ENCODE results near the gene CORO2A.

The CORO2A gene

DNA sequence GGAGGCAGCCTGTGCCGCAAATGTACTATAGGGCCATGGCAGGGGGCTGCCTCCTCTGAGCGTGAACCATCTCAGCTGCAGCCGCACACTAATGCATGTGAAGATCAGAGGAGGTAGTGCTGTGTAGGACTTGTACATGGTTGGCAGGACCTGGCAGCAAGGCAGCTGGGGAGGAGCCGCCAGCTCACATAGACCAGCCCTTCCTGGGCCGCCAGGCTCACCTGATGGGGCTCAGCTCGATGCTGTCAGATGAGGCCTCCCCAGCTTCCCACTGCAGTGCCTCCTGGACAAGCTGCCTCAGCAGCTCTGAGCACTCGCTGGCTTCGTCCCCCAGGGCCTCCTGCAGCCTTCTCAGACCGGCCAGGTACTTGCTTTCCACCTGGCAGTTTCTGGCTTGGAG is 18.0 kb upstream of the CORO2A start:
- Mint-ChIP-seq H3K27ac (no peak overlapping the region), H3K9me3 (no peaks in the 10 kb centered on the region), H3K4me3 (no peak overlapping the region), H3K27me3 (ENCODE audit: low read depth) (no peaks in the 10 kb centered on the region), H3K36me3 (ENCODE audit: low read depth) (no peaks in the 10 kb centered on the region), H3K4me1 (ENCODE audit: low read depth) (peaks cover 2% of the 10 kb centered on the region)

DNA sequence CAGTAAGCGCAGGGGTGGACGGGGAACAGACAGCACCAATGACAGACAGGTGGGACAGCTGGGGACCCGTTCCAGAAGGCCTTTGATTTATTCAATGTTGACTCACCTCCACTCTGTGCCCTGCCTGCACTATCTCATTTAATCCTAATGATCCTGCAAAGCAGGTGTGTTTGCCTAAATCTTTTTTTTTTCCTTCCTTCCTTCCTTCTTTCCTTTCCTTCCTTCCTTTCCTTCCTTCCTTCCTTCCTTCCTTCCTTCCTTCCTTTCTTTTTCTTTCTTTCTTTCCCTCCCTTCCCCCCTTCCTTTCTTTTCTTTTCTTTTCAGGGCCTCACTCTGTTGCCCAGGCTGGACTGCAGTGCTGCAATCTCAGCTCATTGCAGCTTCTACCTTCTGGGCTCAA is 17.1 kb upstream of the CORO2A start:
- Mint-ChIP-seq H3K27me3 (ENCODE audit: low read depth) (no peaks in the 10 kb centered on the region), H3K36me3 (ENCODE audit: low read depth) (no peaks in the 10 kb centered on the region), H3K4me3 (no peak overlapping the region), H3K4me1 (ENCODE audit: low read depth) (peaks cover 2% of the 10 kb centered on the region), H3K27ac (no peak overlapping the region), H3K9me3 (no peaks in the 10 kb centered on the region)

DNA sequence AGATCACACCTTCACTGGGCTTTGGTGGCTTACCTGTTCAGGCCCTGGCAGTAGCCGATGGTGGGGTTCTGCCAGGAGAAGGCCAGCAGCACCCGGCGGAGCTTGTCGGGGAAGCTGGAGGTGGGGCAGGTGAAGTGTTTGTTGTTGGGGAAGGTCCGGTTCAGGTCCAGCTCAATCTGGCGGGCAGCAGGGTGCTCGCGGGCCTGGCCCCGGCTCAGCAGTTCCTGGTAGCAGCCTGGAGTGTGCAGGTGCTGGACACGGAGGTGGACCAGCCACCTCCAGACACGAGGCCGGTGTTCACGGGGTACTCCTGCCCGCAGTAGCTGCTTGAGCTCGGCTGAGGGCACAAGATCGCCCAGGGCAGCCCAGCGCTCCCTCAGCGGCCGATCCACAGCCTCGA is 16.2 kb upstream of the CORO2A start:
- Mint-ChIP-seq H3K36me3 (ENCODE audit: low read depth) (no peaks in the 10 kb centered on the region), H3K27me3 (ENCODE audit: low read depth) (no peaks in the 10 kb centered on the region), H3K4me3 (no peak overlapping the region), H3K27ac (no peak overlapping the region), H3K9me3 (no peaks in the 10 kb centered on the region), H3K4me1 (ENCODE audit: low read depth) (peaks cover 4% of the 10 kb centered on the region)

DNA sequence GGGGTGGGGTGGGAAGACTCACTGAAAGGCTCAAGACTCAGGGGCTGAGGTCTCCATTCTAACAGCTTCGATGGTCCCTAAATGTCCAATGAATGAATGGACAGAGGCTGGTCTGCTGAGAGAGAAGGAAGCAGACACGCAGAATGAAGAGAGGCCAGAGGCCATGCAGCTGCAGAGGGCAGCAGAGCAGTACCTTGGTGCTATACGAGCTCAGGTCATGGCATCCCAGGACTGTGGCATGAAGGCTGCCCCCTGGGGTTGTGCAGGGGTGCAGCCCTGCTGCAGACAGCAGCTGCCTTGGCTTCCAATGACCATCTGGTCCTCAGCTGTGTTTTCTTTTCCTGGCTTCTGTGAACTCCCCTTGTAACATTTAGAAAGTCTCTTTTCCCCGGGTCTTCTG is 15.2 kb upstream of the CORO2A start:
- no peaks in the 10 kb centered on the region for H3K9me3 Mint-ChIP-seq
- no peaks in the 10 kb centered on the region for H3K27me3 Mint-ChIP-seq (ENCODE audit: low read depth)
- no peak overlapping the region for H3K27ac Mint-ChIP-seq
- H3K4me3 Mint-ChIP-seq: no peak overlapping the region
- H3K36me3 Mint-ChIP-seq (ENCODE audit: low read depth): no peaks in the 10 kb centered on the region
- peaks cover 4% of the 10 kb centered on the region for H3K4me1 Mint-ChIP-seq (ENCODE audit: low read depth)

- no peaks in the 10 kb centered on the region for H3K27me3 Mint-ChIP-seq (ENCODE audit: low read depth)
- H3K9me3 Mint-ChIP-seq: no peaks in the 10 kb centered on the region
- H3K36me3 Mint-ChIP-seq (ENCODE audit: low read depth): no peaks in the 10 kb centered on the region
- peaks cover 6% of the 10 kb centered on the region for H3K4me1 Mint-ChIP-seq (ENCODE audit: low read depth)
- H3K4me3 Mint-ChIP-seq: no peak overlapping the region
- H3K27ac Mint-ChIP-seq: no peak overlapping the region
These were observed 14.3 kb upstream of the CORO2A start for GRCh38 chr9:98206754-98207153.

GRCh38 chr9:98204692-98205091 is 12.3 kb upstream of the CORO2A start:
- H3K4me1 Mint-ChIP-seq (ENCODE audit: low read depth): peaks cover 6% of the 10 kb centered on the region
- H3K4me3 Mint-ChIP-seq: no peak overlapping the region
- H3K27me3 Mint-ChIP-seq (ENCODE audit: low read depth): no peaks in the 10 kb centered on the region
- no peaks in the 10 kb centered on the region for H3K9me3 Mint-ChIP-seq
- no peaks in the 10 kb centered on the region for H3K36me3 Mint-ChIP-seq (ENCODE audit: low read depth)
- no peak overlapping the region for H3K27ac Mint-ChIP-seq

- Mint-ChIP-seq H3K4me3 (no peak overlapping the region), H3K27ac (no peak overlapping the region), H3K9me3 (no peaks in the 10 kb centered on the region), H3K27me3 (ENCODE audit: low read depth) (no peaks in the 10 kb centered on the region), H3K36me3 (ENCODE audit: low read depth) (no peaks in the 10 kb centered on the region), H3K4me1 (ENCODE audit: low read depth) (peaks cover 6% of the 10 kb centered on the region)
These were observed 10.7 kb upstream of the CORO2A start for GRCh38 chr9:98203153-98203552.

- Mint-ChIP-seq H3K27ac (no peak overlapping the region), H3K27me3 (ENCODE audit: low read depth) (no peaks in the 10 kb centered on the region), H3K4me1 (ENCODE audit: low read depth) (peaks cover 6% of the 10 kb centered on the region), H3K9me3 (no peaks in the 10 kb centered on the region), H3K36me3 (ENCODE audit: low read depth) (no peaks in the 10 kb centered on the region), H3K4me3 (no peak overlapping the region)
These were observed 9.8 kb upstream of the CORO2A start for GRCh38 chr9:98202252-98202651.

DNA sequence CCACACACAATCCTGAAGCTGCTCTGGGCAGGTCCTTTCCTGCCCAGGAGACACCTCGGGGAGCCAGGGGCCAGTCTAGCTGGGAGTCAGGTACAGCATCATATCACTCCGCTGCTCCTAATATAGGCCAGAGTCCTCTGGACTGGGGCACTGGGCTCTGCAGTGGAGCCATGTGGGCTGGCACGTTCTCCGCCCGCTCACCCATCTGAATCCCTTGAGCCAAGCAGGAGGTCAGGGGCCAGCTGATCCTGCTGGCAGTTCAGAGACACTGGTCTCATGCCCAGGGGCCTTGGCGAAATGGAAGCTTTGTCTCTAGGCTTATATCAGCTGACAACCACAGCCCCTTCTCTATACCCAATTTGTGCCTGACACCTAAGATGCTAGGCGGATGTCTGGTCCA is 9.3 kb upstream of the CORO2A start:
- Mint-ChIP-seq H3K27ac (no peak overlapping the region), H3K4me1 (ENCODE audit: low read depth) (peaks cover 6% of the 10 kb centered on the region), H3K9me3 (no peaks in the 10 kb centered on the region), H3K27me3 (ENCODE audit: low read depth) (no peaks in the 10 kb centered on the region), H3K36me3 (ENCODE audit: low read depth) (no peaks in the 10 kb centered on the region), H3K4me3 (no peak overlapping the region)

DNA sequence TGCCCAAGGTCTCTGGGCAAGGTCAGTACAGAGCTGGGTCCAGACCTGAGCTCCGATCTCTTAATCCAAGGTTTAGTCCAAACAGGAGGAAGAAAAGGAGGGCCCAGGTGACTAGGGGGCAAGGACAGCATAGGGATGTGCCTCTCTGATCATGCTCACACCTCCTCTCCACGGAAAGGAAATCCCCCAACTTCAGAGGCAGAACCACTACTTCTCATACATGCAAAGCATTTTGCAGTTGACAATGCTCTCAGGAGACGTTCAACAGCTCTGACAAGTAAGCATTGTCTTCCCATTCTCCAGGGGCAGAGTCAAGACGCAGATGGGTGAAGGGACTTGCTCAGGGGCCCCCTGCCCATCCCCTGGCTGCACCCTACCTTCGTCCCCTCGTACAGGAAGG is 8.7 kb upstream of the CORO2A start:
- Mint-ChIP-seq H3K36me3 (ENCODE audit: low read depth) (no peaks in the 10 kb centered on the region), H3K27ac (peak overlapping the region; percentile 22), H3K27me3 (ENCODE audit: low read depth) (no peaks in the 10 kb centered on the region), H3K4me3 (no peak overlapping the region), H3K9me3 (no peaks in the 10 kb centered on the region), H3K4me1 (ENCODE audit: low read depth) (peaks cover 6% of the 10 kb centered on the region)

- H3K9me3 Mint-ChIP-seq: no peaks in the 10 kb centered on the region
- no peak overlapping the region for H3K4me3 Mint-ChIP-seq
- no peak overlapping the region for H3K27ac Mint-ChIP-seq
- no peaks in the 10 kb centered on the region for H3K36me3 Mint-ChIP-seq (ENCODE audit: low read depth)
- H3K4me1 Mint-ChIP-seq (ENCODE audit: low read depth): peaks cover 4% of the 10 kb centered on the region
- H3K27me3 Mint-ChIP-seq (ENCODE audit: low read depth): no peaks in the 10 kb centered on the region
These were observed 7.1 kb upstream of the CORO2A start for GRCh38 chr9:98199388-98200033.

GRCh38 chr9:98195671-98196070 is 3.2 kb upstream of the CORO2A start:
- Mint-ChIP-seq H3K9me3 (no peaks in the 10 kb centered on the region), H3K4me1 (ENCODE audit: low read depth) (peaks cover 5% of the 10 kb centered on the region), H3K36me3 (ENCODE audit: low read depth) (no peaks in the 10 kb centered on the region), H3K27me3 (ENCODE audit: low read depth) (peaks cover 5% of the 10 kb centered on the region), H3K27ac (no peak overlapping the region), H3K4me3 (no peak overlapping the region)

GRCh38 chr9:98193336-98193944 is 1.0 kb upstream of the CORO2A start:
- Mint-ChIP-seq H3K27ac (peak overlapping the region; percentile 59), H3K27me3 (ENCODE audit: low read depth) (peaks cover 5% of the 10 kb centered on the region), H3K4me3 (peak overlapping the region; percentile 79), H3K36me3 (ENCODE audit: low read depth) (no peaks in the 10 kb centered on the region), H3K4me1 (ENCODE audit: low read depth) (peaks cover 9% of the 10 kb centered on the region), H3K9me3 (no peaks in the 10 kb centered on the region)

GRCh38 chr9:98191671-98192502 is 550 bp downstream of the CORO2A start:
- no peaks in the 10 kb centered on the region for H3K36me3 Mint-ChIP-seq (ENCODE audit: low read depth)
- no peaks in the 10 kb centered on the region for H3K9me3 Mint-ChIP-seq
- H3K4me3 Mint-ChIP-seq: peak overlapping the region; percentile 67
- peaks cover 9% of the 10 kb centered on the region for H3K4me1 Mint-ChIP-seq (ENCODE audit: low read depth)
- H3K27me3 Mint-ChIP-seq (ENCODE audit: low read depth): peaks cover 5% of the 10 kb centered on the region
- no peak overlapping the region for H3K27ac Mint-ChIP-seq

DNA sequence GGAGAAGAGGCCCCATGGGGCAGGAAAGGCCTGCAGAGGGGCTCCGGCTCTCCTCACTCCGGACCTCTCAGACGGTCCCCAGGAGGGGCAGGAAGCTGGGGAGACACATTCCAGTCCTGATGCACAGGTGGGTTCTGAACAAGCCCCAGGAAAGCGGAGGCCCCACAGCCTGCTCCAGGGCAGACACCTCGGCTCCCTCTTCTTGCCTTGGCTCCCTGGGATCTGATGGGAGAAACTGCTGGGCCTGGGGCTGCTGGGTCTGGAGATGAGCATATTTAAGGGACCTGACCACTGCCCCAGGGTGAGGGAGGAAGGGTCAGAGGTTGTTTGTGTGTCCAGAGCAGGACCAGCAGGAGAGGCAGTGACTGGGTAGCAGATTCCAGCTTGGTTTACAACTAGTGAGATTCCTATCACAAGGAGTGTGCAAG is 1.2 kb downstream of the CORO2A start:
- H3K36me3 Mint-ChIP-seq (ENCODE audit: low read depth): no peaks in the 10 kb centered on the region
- H3K27me3 Mint-ChIP-seq (ENCODE audit: low read depth): peaks cover 5% of the 10 kb centered on the region
- no peak overlapping the region for H3K27ac Mint-ChIP-seq
- peaks cover 9% of the 10 kb centered on the region for H3K4me1 Mint-ChIP-seq (ENCODE audit: low read depth)
- no peaks in the 10 kb centered on the region for H3K9me3 Mint-ChIP-seq
- H3K4me3 Mint-ChIP-seq: peak overlapping the region; percentile 1
